ENCODE results near the gene CNRIP1.
A peak's percentile ranks its signal among the peaks of the same experiment; 100 is the strongest.

CNRIP1 gene

DNA sequence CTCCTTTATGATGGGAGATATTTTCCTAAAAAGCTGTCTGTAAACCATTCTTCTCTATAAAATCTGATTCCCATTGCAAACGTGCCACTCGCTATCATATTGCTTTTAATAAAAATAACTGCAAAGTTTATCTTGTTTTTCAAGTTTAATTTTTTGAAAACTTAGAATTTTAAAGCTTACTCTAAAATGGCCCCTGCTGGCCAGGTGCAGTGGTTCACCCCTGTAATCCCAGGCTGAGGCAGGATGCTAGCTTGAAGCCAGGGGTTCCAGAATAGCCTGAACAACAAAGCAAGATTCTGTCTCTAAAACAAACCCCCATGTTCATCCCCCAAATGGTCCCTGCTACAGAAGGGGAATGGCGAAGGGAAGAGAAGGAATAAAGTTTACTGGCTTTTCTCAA is 25.6 kb downstream of the CNRIP1 start:
- no peak for FAIRE-seq

GRCh38 chr2:68293755-68294154 is 26.0 kb downstream of the CNRIP1 start:
- no peak for DNase-seq (ENCODE audit: extremely low spot score, insufficient read length, low read depth)
- FAIRE-seq: no peak

More for the DNA sequence above, 25.6 kb downstream of the CNRIP1 start:
- no peak for DNase-seq (ENCODE audit: extremely low spot score, insufficient read length, low read depth)

- DNase-seq (ENCODE audit: extremely low spot score, insufficient read length, low read depth): no peak
These were observed 26.7 kb downstream of the CNRIP1 start for GRCh38 chr2:68293024-68293423.

DNA sequence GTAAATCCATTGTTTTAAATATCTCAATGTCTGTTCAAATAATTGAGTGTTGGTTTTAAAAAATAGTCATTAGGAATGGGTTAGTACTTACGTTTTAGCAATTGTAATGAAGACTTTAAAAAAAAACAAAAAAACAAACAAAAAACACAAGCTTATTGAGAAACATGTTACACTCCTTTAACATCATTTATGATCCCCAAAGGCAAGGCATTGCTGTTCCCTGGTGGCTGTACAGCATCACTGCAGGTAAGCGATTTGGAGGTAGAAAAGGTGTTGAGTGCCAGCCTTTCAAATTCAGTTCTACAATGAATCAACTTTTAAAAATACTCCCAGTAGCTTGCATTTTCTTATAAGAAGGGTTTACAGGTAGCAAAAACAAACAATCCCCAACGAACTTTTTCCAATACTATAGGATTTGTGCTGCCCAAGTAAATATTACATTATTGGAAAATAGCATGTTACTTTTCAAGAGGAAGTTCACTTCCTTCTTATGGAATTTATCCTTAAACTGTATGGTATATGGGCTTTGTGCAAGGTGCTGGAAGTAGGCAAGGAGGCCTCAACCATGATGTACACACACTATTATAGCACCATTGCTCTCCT is 27.5 kb downstream of the CNRIP1 start:
- FAIRE-seq (peak; percentile 75), DNase-seq (ENCODE audit: extremely low spot score, insufficient read length, low read depth) (no peak)

More at GRCh38 chr2:68293024-68293423, 26.7 kb downstream of the CNRIP1 start:
- no peak for FAIRE-seq

DNA sequence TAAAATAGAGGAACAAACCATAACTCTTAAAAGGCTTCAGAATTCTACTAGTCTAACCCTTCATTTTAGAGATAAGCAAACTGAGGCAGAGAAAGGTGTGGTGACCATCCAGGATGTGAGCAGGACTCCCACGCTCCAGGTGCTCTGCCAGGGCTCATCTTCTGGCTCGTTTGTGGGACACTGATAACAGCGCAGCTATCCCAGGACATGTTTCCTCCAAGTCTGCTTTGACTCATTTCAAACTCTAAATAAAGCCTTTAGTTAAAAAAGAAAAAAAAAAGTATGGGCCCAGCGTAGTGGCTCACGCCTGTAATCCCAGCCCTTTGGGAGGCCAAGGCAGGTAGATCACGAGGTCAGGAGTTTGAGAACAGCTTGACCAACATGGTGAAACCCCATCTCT is 28.4 kb downstream of the CNRIP1 start:
- FAIRE-seq (no peak), DNase-seq (ENCODE audit: extremely low spot score, insufficient read length, low read depth) (no peak)

DNA sequence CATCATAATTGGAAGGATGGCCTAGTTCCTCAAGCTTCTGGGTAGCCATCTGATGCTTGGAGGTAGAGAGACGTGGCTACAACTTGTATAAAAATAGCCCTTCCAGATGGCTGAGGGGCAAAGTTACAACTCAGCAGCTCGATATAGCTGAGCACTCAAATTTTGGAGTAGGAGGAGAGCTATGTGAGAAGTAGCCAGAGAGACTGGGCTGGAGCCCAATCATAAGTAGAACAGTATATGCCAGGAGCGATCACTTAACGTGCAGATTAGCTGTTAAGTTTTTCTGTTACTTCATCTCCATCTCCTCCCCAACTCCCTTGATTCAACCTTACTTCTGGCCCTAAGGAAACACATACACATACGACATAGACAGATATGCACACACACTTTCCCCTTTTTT is 28.8 kb downstream of the CNRIP1 start:
- no peak for FAIRE-seq
- DNase-seq (ENCODE audit: extremely low spot score, insufficient read length, low read depth): no peak

DNA sequence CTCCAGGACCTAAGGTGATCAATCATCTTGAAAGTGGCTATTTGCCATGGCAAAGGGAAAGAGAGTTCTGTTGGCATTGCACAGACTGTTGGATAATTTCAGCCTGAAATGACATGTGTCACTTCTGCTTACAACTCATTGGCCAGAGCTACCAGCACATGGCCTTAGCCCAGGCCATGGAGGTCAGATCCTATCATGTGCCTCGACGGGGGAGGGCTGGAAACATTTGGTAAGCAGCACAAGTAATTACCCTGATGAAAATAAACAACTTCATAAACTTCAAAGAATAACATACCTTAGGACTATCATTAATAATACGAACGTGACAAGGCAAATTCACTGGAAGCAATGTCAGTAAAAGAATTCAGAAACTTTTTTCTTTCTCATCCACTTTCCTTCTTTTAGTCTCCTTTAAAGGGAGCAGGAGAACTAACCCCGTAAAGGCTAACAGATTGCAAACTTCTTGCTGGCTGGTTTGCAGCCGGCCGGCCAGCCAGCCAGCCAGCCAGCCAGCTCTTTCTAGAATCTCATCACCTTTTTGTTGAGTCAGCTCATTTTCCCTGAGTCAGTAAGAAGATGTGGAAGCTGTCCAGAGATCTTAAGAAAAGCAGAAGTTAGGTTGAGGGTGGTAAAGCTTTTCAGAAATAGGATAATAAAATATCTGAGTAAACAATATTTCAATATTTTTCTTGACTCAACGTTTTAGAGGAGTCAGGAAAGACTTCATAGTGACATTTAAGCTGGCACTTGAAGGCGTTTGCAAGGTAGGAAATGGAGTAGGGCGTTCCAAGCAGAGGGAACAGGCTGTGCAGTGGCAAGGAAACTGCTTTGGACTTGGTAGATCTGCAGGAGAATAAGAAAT is 31.9 kb downstream of the CNRIP1 start:
- no peak for FAIRE-seq
- DNase-seq (ENCODE audit: extremely low spot score, insufficient read length, low read depth): no peak

GRCh38 chr2:68284896-68285295 is 34.9 kb downstream of the CNRIP1 start:
- DNase-seq (ENCODE audit: extremely low spot score, insufficient read length, low read depth): no peak
- FAIRE-seq: no peak

GRCh38 chr2:68283419-68283812 is 36.3 kb downstream of the CNRIP1 start:
- no peak for DNase-seq (ENCODE audit: extremely low spot score, insufficient read length, low read depth)
- no peak for FAIRE-seq

- peak; percentile 88 for FAIRE-seq
These were observed 36.8 kb downstream of the CNRIP1 start for GRCh38 chr2:68282811-68283418.

DNA sequence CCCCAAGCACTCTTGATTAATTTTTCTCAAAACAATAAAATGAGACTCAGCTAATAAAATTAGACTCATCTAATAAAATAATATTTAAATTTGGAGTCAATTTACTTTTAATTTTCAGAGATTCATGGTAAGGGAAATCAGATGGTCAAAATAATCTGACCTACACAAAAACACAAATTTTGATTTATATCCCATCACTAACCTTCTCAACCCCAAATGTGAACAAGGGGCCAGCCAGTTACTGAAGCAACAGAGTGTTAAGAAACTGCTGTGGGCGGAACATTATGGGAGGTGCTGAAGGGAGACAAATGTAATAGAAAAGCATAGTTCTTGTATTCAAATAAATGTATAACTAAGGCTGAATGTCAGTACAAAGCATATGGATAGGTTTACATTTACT is 39.0 kb downstream of the CNRIP1 start:
- DNase-seq (ENCODE audit: extremely low spot score, insufficient read length, low read depth): no peak
- no peak for FAIRE-seq

More at GRCh38 chr2:68282811-68283418, 36.8 kb downstream of the CNRIP1 start:
- peak; percentile 33 for DNase-seq (ENCODE audit: extremely low spot score, insufficient read length, low read depth)

- no peak for DNase-seq (ENCODE audit: extremely low spot score, insufficient read length, low read depth)
- no peak for FAIRE-seq
These were observed 39.4 kb downstream of the CNRIP1 start for GRCh38 chr2:68280348-68280747.

GRCh38 chr2:68279691-68280090 is 40.1 kb downstream of the CNRIP1 start:
- DNase-seq (ENCODE audit: extremely low spot score, insufficient read length, low read depth) (no peak), FAIRE-seq (no peak)

- FAIRE-seq (no peak), DNase-seq (ENCODE audit: extremely low spot score, insufficient read length, low read depth) (no peak)
These were observed 41.6 kb downstream of the CNRIP1 start for GRCh38 chr2:68278169-68278568.

DNA sequence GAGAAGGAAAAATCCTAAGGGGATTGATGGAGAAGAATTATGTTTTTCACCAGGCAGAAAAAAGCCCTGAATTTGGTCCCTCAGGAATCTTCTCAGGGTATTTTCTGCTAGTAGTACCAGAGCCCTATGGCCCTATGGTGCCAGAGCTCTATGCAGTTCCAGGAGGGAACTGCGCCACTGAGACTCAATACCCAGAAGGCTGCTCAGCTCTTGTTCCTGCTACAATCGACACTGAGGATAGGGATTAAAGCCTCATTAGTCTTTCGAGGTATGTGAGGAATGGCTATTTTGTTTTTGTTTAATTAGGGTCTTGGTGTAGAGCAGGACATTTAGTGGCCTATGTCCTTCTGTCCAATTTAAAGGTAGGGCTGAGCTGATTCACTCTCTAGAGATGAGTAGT is 45.7 kb downstream of the CNRIP1 start:
- DNase-seq (ENCODE audit: extremely low spot score, insufficient read length, low read depth) (no peak), FAIRE-seq (no peak)

DNA sequence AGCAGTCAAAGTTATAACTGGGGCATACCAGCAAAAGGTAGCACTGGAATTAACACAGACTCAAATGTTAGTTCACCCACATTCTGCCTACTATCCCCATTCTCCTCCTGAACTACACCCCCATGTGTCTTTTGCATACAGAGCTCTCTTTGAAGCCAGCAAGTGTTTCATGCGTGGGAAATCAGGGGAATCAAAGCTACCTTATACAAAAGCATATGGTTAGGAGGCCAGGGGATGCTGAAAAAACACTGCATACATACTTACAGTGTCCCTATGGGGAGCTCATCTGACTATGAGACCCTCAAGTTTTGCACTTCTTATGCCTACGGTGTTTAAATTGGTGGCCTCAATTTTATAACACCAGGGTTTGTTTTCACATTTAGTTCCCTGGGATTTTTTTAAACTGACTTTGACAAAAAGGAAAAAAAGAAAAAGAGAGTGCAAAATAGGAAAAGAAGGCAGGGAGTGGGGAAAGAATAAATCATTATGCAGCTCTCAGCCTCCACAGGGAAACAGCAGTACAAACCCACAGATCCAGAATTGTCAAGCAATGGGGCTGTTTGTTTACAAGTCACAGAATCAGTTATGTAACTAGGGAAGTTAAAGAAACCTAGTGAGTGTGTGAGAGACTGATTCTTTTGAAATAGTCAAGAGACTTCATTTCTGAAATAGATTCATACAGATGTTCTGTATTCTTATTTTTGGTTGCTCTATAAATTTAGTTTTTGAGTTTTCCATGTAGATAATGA is 47.3 kb downstream of the CNRIP1 start:
- no peak for FAIRE-seq
- DNase-seq (ENCODE audit: extremely low spot score, insufficient read length, low read depth): no peak

GRCh38 chr2:68266655-68267054 is 53.1 kb downstream of the CNRIP1 start:
- FAIRE-seq (no peak), DNase-seq (ENCODE audit: extremely low spot score, insufficient read length, low read depth) (no peak)

DNA sequence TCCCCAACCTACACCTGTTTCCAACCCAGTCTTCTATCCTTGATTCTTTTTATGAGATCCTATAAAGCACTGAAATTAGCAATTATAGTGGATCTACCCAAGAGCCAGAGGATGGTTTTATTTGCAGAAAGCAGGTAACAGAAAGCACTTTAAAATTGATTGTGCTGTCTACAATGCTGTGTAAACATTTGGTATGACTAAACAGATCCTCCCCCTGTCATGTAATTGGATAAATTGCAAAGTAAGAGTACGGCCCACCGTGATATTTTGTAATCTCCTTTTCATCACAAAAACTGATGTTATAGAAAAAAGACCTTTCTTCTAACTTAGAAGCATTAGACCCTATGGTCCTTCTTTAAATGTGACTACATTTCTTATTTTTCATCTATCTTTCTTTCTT is 56.1 kb downstream of the CNRIP1 start:
- no peak for FAIRE-seq
- no peak for DNase-seq (ENCODE audit: extremely low spot score, insufficient read length, low read depth)

DNA sequence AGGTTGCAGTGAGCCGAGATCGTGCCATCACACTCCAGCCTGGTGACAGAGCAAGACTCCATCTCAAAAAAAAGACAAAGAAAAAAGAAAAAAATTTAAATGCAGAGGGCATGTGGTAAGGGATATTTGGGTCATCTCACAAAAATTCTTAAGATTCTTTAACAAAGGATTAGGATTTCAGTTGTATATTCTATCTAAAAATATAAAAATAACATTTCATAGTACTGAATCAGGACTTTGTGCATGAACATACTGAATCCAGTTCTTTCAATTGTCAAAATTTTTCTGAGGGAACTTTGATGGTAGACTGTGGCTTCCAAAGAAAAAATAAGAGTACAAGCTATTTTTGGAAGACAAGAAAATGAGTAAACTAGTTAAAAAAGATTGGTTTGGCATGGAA is 60.9 kb downstream of the CNRIP1 start:
- FAIRE-seq (no peak), DNase-seq (ENCODE audit: extremely low spot score, insufficient read length, low read depth) (no peak)

- DNase-seq (ENCODE audit: extremely low spot score, insufficient read length, low read depth) (no peak), FAIRE-seq (no peak)
These were observed 63.7 kb downstream of the CNRIP1 start for GRCh38 chr2:68256093-68256450.

Data from GM18507 (cell line).